ENCODE data around the gene SLC22A5. TPM values are rescaled to one million over a fixed set of nuclear protein-coding genes. Genes with fewer than 3 reads are reported as not detected.

The SLC22A5 gene
- total and polyA plus RNA-seq, 9 of the 15 experiments (the other 6 are each of a cell fraction or from before 2014, with no cell fraction given): 3.0 to 16.6 (median 8.3) TPM

- TF ChIP-seq PREB (CRISPR knock-in tag; IDR thresholded peaks at IDR 0.05): no peak
- no peak for TF ChIP-seq EZH2 (IDR thresholded peaks at IDR 0.05; ENCODE audit: borderline replicate concordance, low read depth, low read length)
- TF ChIP-seq ERF (CRISPR knock-in tag; IDR thresholded peaks at IDR 0.05): no peak
- peak; percentile 65; the same call in 1 of the 2 replicates for TF ChIP-seq L3MBTL2 (IDR thresholded peaks at IDR 0.05)
- no peak for TF ChIP-seq TSC22D4 (tag; IDR thresholded peaks at IDR 0.05)
- TF ChIP-seq JUND (IDR thresholded peaks at IDR 0.05; ENCODE audit: borderline replicate concordance, low read depth, low read length): no peak
- no peak for TF ChIP-seq JUND (tag; IDR thresholded peaks at IDR 0.05; ENCODE audit: borderline replicate concordance, low read depth, low read length)
- no peak for TF ChIP-seq NEUROD1 (IDR thresholded peaks at IDR 0.05; ENCODE audit: borderline replicate concordance, low read depth, low read length, partially characterized antibody)
- no peak for TF ChIP-seq PHF20 (IDR thresholded peaks at IDR 0.05; ENCODE audit: partially characterized antibody)
- TF ChIP-seq, protein P1, sequence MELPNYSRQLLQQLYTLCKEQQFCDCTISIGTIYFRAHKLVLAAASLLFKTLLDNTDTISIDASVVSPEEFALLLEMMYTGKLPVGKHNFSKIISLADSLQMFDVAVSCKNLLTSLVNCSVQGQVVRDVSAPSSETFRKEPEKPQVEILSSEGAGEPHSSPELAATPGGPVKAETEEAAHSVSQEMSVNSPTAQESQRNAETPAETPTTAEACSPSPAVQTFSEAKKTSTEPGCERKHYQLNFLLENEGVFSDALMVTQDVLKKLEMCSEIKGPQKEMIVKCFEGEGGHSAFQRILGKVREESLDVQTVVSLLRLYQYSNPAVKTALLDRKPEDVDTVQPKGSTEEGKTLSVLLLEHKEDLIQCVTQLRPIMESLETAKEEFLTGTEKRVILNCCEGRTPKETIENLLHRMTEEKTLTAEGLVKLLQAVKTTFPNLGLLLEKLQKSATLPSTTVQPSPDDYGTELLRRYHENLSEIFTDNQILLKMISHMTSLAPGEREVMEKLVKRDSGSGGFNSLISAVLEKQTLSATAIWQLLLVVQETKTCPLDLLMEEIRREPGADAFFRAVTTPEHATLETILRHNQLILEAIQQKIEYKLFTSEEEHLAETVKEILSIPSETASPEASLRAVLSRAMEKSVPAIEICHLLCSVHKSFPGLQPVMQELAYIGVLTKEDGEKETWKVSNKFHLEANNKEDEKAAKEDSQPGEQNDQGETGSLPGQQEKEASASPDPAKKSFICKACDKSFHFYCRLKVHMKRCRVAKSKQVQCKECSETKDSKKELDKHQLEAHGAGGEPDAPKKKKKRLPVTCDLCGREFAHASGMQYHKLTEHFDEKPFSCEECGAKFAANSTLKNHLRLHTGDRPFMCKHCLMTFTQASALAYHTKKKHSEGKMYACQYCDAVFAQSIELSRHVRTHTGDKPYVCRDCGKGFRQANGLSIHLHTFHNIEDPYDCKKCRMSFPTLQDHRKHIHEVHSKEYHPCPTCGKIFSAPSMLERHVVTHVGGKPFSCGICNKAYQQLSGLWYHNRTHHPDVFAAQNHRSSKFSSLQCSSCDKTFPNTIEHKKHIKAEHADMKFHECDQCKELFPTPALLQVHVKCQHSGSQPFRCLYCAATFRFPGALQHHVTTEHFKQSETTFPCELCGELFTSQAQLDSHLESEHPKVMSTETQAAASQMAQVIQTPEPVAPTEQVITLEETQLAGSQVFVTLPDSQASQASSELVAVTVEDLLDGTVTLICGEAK (IDR thresholded peaks at IDR 0.05): no peak
- TF ChIP-seq, protein P1 (CRISPR knock-in tag; IDR thresholded peaks at IDR 0.05): no peak
- TF ChIP-seq SMAD1 (IDR thresholded peaks at IDR 0.05; ENCODE audit: low read depth, low read length, partially characterized antibody): no peak
- TF ChIP-seq ZNF280A (IDR thresholded peaks at IDR 0.05; ENCODE audit: low read depth, partially characterized antibody): no peak
- no peak for TF ChIP-seq CBX8 (IDR thresholded peaks at IDR 0.05; ENCODE audit: borderline replicate concordance, extremely low read depth, low read depth, low read length, poor library complexity, severe bottlenecking)
Observed at GRCh38 chr5:132370971-132371602, 1.6 kb downstream of the SLC22A5 start (continued).
